Measurements from ENCODE around the gene GLIS1.

The GLIS1 gene

GRCh38 chr1:53583021-53583867 is 155.7 kb downstream of the GLIS1 start:
- Histone ChIP-seq H3K36me3 (ENCODE audit: low read length) (no peaks in the 10 kb centered on the region), H3K9me3 (ENCODE audit: insufficient read depth, low read length) (no peaks in the 10 kb centered on the region), H3K79me2 (ENCODE audit: insufficient read depth, low read length) (no peaks in the 10 kb centered on the region), H3K9me2 (replicated peaks; ENCODE audit: insufficient read depth, low read length) (no peaks in the 10 kb centered on the region), H4K20me1 (ENCODE audit: low read depth, low read length) (no peaks in the 10 kb centered on the region), H3F3A (ENCODE audit: insufficient read depth) (no peaks in the 10 kb centered on the region), H3K27ac (ENCODE audit: low read depth, low read length) (no peak overlapping the region), H3K4me3 (ENCODE audit: insufficient read depth, low read length, poor library complexity, severe bottlenecking) (no peak overlapping the region), H3K27me3 (ENCODE audit: low read length) (no peaks in the 10 kb centered on the region), H2AFZ (ENCODE audit: low read depth, low read length, severe bottlenecking) (no peak overlapping the region), H3K4me2 (ENCODE audit: low read depth, low read length, poor library complexity, severe bottlenecking) (no peak overlapping the region), H3K9ac (ENCODE audit: low read length) (no peak overlapping the region)
- TF ChIP-seq CTCF (IDR thresholded peaks at IDR 0.05; ENCODE audit: insufficient read depth, low read length, poor library complexity, severe bottlenecking) = no peak
- TF ChIP-seq EZH2phosphoT487 (conservative IDR thresholded peaks at IDR 0.05; ENCODE audit: low read length) = no peak

GRCh38 chr1:53582211-53583020 is 156.5 kb downstream of the GLIS1 start:
- Histone ChIP-seq H3F3A (ENCODE audit: insufficient read depth) (no peaks in the 10 kb centered on the region), H3K9me3 (ENCODE audit: insufficient read depth, low read length) (no peaks in the 10 kb centered on the region), H3K4me2 (ENCODE audit: low read depth, low read length, poor library complexity, severe bottlenecking) (no peak overlapping the region), H3K4me3 (ENCODE audit: insufficient read depth, low read length, poor library complexity, severe bottlenecking) (no peak overlapping the region), H3K27ac (ENCODE audit: low read depth, low read length) (no peak overlapping the region), H3K79me2 (ENCODE audit: insufficient read depth, low read length) (no peaks in the 10 kb centered on the region), H2AFZ (ENCODE audit: low read depth, low read length, severe bottlenecking) (no peak overlapping the region), H3K27me3 (ENCODE audit: low read length) (no peaks in the 10 kb centered on the region), H3K9me2 (replicated peaks; ENCODE audit: insufficient read depth, low read length) (no peaks in the 10 kb centered on the region), H3K9ac (ENCODE audit: low read length) (no peak overlapping the region), H4K20me1 (ENCODE audit: low read depth, low read length) (no peaks in the 10 kb centered on the region), H3K36me3 (ENCODE audit: low read length) (no peaks in the 10 kb centered on the region)
- TF ChIP-seq CTCF (IDR thresholded peaks at IDR 0.05; ENCODE audit: insufficient read depth, low read length, poor library complexity, severe bottlenecking) (no peak), EZH2phosphoT487 (conservative IDR thresholded peaks at IDR 0.05; ENCODE audit: low read length) (no peak)

GRCh38 chr1:53581476-53581875 is 157.5 kb downstream of the GLIS1 start:
- Histone ChIP-seq H3F3A (ENCODE audit: insufficient read depth) (no peaks in the 10 kb centered on the region), H3K79me2 (ENCODE audit: insufficient read depth, low read length) (no peaks in the 10 kb centered on the region), H3K9me3 (ENCODE audit: insufficient read depth, low read length) (no peaks in the 10 kb centered on the region)

More at GRCh38 chr1:53581476-53581875, 157.5 kb downstream of the GLIS1 start:
- Histone ChIP-seq H2AFZ (ENCODE audit: low read depth, low read length, severe bottlenecking) (no peak overlapping the region), H3K4me2 (ENCODE audit: low read depth, low read length, poor library complexity, severe bottlenecking) (no peak overlapping the region), H3K27ac (ENCODE audit: low read depth, low read length) (no peak overlapping the region), H3K9me2 (replicated peaks; ENCODE audit: insufficient read depth, low read length) (no peaks in the 10 kb centered on the region), H3K27me3 (ENCODE audit: low read length) (no peaks in the 10 kb centered on the region), H3K36me3 (ENCODE audit: low read length) (no peaks in the 10 kb centered on the region), H3K9ac (ENCODE audit: low read length) (no peak overlapping the region), H4K20me1 (ENCODE audit: low read depth, low read length) (no peaks in the 10 kb centered on the region), H3K4me3 (ENCODE audit: insufficient read depth, low read length, poor library complexity, severe bottlenecking) (no peak overlapping the region)
- no peak for TF ChIP-seq EZH2phosphoT487 (conservative IDR thresholded peaks at IDR 0.05; ENCODE audit: low read length)
- TF ChIP-seq CTCF (IDR thresholded peaks at IDR 0.05; ENCODE audit: insufficient read depth, low read length, poor library complexity, severe bottlenecking) = no peak
